ENCODE measurements around the gene ANAPC2.
A peak's percentile ranks its signal among the peaks of the same experiment; 100 is the strongest.

ANAPC2 gene

DNA sequence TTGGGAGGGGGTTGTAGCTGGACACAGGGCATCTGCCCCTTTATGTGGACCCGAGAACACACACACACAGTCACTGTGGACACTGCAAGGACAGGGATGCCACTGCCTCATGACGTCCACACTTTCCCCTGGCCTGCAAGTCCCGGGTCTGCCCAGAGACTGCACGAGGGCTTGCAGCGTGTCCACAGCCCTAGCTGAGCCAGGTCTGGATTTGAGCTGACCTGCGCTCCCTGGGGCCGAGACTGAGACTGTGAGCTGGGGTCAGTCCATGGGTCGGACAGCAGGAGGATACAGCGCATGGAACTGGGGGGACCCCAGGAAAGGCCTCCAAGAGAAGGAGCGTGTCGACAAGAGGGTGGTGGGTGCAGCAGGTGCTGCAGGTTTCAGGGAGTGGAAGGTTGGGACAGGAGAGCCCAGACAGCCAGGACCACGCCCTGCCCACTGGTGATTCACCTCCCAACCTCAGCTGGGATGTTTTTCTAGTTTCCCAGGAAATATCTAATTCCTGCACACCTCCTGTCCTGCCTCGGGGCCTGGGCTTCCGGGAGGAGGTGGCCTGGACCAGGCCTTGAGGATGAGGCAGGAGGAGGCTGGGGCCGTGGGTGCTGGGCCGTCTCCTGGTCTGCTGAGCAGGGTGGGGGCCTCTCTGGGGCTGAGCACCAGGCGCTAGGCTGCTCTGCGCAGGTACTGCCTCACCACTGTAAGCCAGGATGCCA lies 38.1 kb upstream of the ANAPC2 start:
- no peaks in the 10 kb centered on the region for H3K9me3 ChIP-seq (ENCODE audit: insufficient read depth, low read length)
- peaks cover 15% of the 10 kb centered on the region for H3K4me1 ChIP-seq (ENCODE audit: low read length)
- H3K79me2 ChIP-seq (ENCODE audit: low read length) = no peaks in the 10 kb centered on the region
- H2AFZ ChIP-seq (ENCODE audit: low read depth, low read length) = no peak overlapping the region
- H3K36me3 ChIP-seq (replicated peaks; ENCODE audit: low read depth, low read length) = no peaks in the 10 kb centered on the region
- no peak overlapping the region for H3K4me2 ChIP-seq (ENCODE audit: low read length)
- H3K4me3 ChIP-seq (ENCODE audit: low read length) = no peak overlapping the region
- H3K27me3 ChIP-seq (ENCODE audit: low read depth, low read length) = no peaks in the 10 kb centered on the region
- no peak overlapping the region for H3K27ac ChIP-seq (ENCODE audit: low read length)
- no peaks in the 10 kb centered on the region for H4K20me1 ChIP-seq (ENCODE audit: insufficient read depth, low read length)
- H3K9ac ChIP-seq (ENCODE audit: low read length) = no peak overlapping the region
- TF ChIP-seq, protein P1, sequence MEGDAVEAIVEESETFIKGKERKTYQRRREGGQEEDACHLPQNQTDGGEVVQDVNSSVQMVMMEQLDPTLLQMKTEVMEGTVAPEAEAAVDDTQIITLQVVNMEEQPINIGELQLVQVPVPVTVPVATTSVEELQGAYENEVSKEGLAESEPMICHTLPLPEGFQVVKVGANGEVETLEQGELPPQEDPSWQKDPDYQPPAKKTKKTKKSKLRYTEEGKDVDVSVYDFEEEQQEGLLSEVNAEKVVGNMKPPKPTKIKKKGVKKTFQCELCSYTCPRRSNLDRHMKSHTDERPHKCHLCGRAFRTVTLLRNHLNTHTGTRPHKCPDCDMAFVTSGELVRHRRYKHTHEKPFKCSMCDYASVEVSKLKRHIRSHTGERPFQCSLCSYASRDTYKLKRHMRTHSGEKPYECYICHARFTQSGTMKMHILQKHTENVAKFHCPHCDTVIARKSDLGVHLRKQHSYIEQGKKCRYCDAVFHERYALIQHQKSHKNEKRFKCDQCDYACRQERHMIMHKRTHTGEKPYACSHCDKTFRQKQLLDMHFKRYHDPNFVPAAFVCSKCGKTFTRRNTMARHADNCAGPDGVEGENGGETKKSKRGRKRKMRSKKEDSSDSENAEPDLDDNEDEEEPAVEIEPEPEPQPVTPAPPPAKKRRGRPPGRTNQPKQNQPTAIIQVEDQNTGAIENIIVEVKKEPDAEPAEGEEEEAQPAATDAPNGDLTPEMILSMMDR (IDR thresholded peaks at IDR 0.05; ENCODE audit: low read depth, low read length) = no peak
- no peak for TF ChIP-seq EZH2phosphoT487 (IDR thresholded peaks at IDR 0.05; ENCODE audit: low read depth)

DNA sequence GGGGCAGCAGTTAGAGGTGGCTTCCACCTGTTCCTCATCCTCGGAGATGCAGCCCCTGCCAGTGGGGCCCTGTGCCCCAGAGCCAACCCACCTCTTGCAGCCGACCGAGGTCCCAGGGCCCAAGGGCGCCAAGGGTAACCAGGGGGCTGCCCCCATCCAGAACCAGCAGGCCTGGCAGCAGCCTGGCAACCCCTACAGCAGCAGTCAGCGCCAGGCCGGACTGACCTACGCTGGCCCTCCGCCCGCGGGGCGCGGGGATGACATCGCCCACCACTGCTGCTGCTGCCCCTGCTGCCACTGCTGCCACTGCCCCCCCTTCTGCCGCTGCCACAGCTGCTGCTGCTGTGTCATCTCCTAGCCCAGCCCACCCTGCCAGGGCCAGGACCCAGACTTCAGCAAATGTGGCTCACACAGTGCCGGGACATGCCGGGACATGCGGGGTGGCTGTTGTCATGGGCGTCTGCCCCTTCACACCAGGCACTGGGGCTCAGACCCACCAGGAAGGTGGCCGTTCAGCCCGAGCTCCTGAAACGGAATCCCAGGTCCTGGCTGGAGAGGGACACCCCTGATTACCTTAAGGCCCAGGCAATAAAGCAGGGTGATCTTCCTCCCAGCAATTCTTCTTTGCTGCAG lies 37.5 kb upstream of the ANAPC2 start:
- Histone ChIP-seq H3K4me3 (ENCODE audit: low read length) (no peak overlapping the region), H2AFZ (ENCODE audit: low read depth, low read length) (no peak overlapping the region), H3K36me3 (replicated peaks; ENCODE audit: low read depth, low read length) (no peaks in the 10 kb centered on the region), H3K27ac (ENCODE audit: low read length) (no peak overlapping the region), H4K20me1 (ENCODE audit: insufficient read depth, low read length) (no peaks in the 10 kb centered on the region), H3K27me3 (ENCODE audit: low read depth, low read length) (no peaks in the 10 kb centered on the region), H3K9ac (ENCODE audit: low read length) (no peak overlapping the region), H3K79me2 (ENCODE audit: low read length) (no peaks in the 10 kb centered on the region), H3K4me2 (ENCODE audit: low read length) (no peak overlapping the region), H3K4me1 (ENCODE audit: low read length) (peaks cover 15% of the 10 kb centered on the region), H3K9me3 (ENCODE audit: insufficient read depth, low read length) (no peaks in the 10 kb centered on the region)
- TF ChIP-seq, protein P1 (IDR thresholded peaks at IDR 0.05; ENCODE audit: low read depth, low read length) = no peak
- no peak for TF ChIP-seq EZH2phosphoT487 (IDR thresholded peaks at IDR 0.05; ENCODE audit: low read depth)

DNA sequence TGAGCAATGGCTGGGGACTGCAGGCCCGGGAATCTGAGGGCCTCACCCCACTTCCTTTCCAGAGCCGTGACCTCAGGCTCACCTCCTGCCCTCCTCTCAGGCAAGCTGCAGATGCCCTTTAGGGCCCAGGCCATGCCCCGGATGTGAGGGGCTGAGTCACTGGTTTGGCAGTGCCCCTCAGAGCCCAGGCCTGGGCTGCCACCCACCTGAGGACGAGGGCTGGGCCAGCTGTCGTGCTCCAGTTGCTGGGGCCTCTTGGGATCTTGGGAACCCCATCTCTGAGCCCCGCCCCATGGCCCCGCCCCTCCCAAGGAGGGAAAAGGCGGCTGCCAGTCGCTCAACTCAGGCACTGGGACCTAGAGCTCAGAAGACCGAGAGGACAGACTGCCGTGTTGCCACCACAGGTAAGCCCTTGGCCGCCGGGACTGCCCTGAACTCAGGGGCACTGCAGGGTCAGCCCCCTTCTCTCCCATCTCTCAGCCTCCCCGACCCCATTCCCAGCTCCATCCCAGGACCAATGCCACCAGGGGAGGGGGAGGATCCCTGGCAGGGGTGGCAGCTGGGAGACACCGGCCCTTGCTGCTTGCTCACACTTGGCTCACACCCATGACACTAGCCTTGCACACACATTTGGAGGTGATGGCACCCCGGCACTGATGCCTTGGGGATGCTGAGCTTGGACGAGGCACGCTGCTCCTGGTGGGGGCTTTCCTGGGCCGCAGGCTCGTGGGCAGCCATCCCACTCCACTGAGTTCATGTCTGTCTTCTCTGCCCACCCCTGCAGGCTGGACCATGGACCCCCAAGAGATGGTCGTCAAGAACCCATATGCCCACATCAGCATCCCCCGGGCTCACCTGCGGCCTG lies 36.7 kb upstream of the ANAPC2 start, which contains the start of gene CYSRT1:
Gene CYSRT1, plus strand, starts transcription at position 345 of the 865 bp plus-strand sequence. Its CDS starts 448 bp downstream, at position 793.
- H3K9me3 ChIP-seq (ENCODE audit: insufficient read depth, low read length) = no peaks in the 10 kb centered on the region
- H3K27me3 ChIP-seq (ENCODE audit: low read depth, low read length) = no peaks in the 10 kb centered on the region
- peak within 1 kb of the TSS; percentile 50; the same call in 1 of the 2 replicates for H3K27ac ChIP-seq (ENCODE audit: low read length)
- peak within 1 kb of the TSS; percentile 93 for H3K4me2 ChIP-seq (ENCODE audit: low read length)
- no peaks in the 10 kb centered on the region for H4K20me1 ChIP-seq (ENCODE audit: insufficient read depth, low read length)
- TF ChIP-seq, protein P1 (IDR thresholded peaks at IDR 0.05; ENCODE audit: low read depth, low read length) = no peak
- TF ChIP-seq EZH2phosphoT487 (IDR thresholded peaks at IDR 0.05; ENCODE audit: low read depth) = no peak
- H3K4me1 ChIP-seq (ENCODE audit: low read length) = peaks cover 15% of the 10 kb centered on the region
- H3K36me3 ChIP-seq (replicated peaks; ENCODE audit: low read depth, low read length) = no peaks in the 10 kb centered on the region
- H3K4me3 ChIP-seq (ENCODE audit: low read length) = peak within 1 kb of the TSS; percentile 93
- H2AFZ ChIP-seq (ENCODE audit: low read depth, low read length) = no peak within 1 kb of the TSS
- no peaks in the 10 kb centered on the region for H3K79me2 ChIP-seq (ENCODE audit: low read length)
- peak within 1 kb of the TSS; percentile 91 for H3K9ac ChIP-seq (ENCODE audit: low read length)

Data from OCI-LY3 (cell line).